Caco-2 (cell line): ENCODE measurements around the gene LYRM1. TPM values are rescaled to one million over a fixed set of nuclear protein-coding genes. Genes with fewer than 3 reads are reported as not detected.

ENCODE experiments used
- BruUV-seq: library from RNA; stranded (reverse); fragments of 400-500 nt; replicated peaks from 2 replicates; lab custom pipeline; 2021; lab: Mats Ljungman, UMichigan
- CTCF ChIA-PET: fragments of 300-600 bp; sonication (Branson Sonifier 250); formaldehyde crosslinking; loops from one replicate; lab custom pipeline; 2022; ENCODE audit warnings: antibody characterized with exemption; lab: Charles Lee
- POLR2A ChIA-PET: fragments of 300-600 bp; sonication (Branson Sonifier 250); formaldehyde crosslinking; loops from one replicate; lab custom pipeline; 2022; ENCODE audit warnings: antibody characterized with exemption; lab: Charles Lee
- DNase-seq, 2 experiments: peaks; one replicate each; pipeline versions ENCODE4 v3.0.0 to v3.0.0-alpha.2; 2020 to 2022
- H3K27me3 ChIP-seq: replicated peaks from 2 replicates; pipeline ENCODE4 v1.6.0; 2011; ENCODE audit warnings: low read length; ENCODE audit not compliant: control insufficient read depth, insufficient read depth
- H3K36me3 ChIP-seq: 2 replicates; pipeline ENCODE4 v1.5.1; 2011; ENCODE audit warnings: low read length; ENCODE audit not compliant: control insufficient read depth, insufficient read depth
- H3K4me1 ChIP-seq: fragments of 250-450 bp; sonication (Bioruptor Pico); 2 replicates; pipeline ENCODE4 v1.5.1; 2020; ENCODE audit warnings: mild to moderate bottlenecking
- H3K4me3 ChIP-seq: 2 replicates; pipeline ENCODE4 v1.5.1; 2011; ENCODE audit warnings: low read depth, mild to moderate bottlenecking, control low read depth, low read length
- H3K9me3 ChIP-seq: fragments of 250-450 bp; sonication (Bioruptor Pico); 2 replicates; pipeline ENCODE4 v1.5.1; 2020; ENCODE audit warnings: mild to moderate bottlenecking, moderate library complexity
- H3K27ac Mint-ChIP-seq: one replicate; pipeline ENCODE4 v1.8.0; 2022; ENCODE audit warnings: mixed read lengths; ENCODE audit not compliant: unreplicated experiment
- H3K27me3 Mint-ChIP-seq: one replicate; pipeline ENCODE4 v1.8.0; 2022; ENCODE audit warnings: mixed read lengths; ENCODE audit not compliant: insufficient read depth, unreplicated experiment
- H3K36me3 Mint-ChIP-seq: one replicate; pipeline ENCODE4 v1.8.0; 2022; ENCODE audit warnings: mild to moderate bottlenecking, mixed read lengths; ENCODE audit not compliant: insufficient read depth, unreplicated experiment
- H3K4me1 Mint-ChIP-seq: one replicate; pipeline ENCODE4 v1.8.0; 2022; ENCODE audit warnings: low read depth, mixed read lengths; ENCODE audit not compliant: unreplicated experiment
- H3K4me3 Mint-ChIP-seq: one replicate; pipeline ENCODE4 v1.8.0; 2022; ENCODE audit warnings: mild to moderate bottlenecking, moderate library complexity, mixed read lengths; ENCODE audit not compliant: unreplicated experiment
- H3K9me3 Mint-ChIP-seq: one replicate; pipeline ENCODE4 v1.8.0; 2022; ENCODE audit warnings: mixed read lengths; ENCODE audit not compliant: unreplicated experiment
- intact Hi-C: fragments of 100-400 bp; cut with micrococcal nuclease; formaldehyde crosslinking; loops from one replicate; pipeline ENCODE4 v1.10.0; 2022; ENCODE audit not compliant: unreplicated experiment
- total RNA-seq: library from RNA; stranded (reverse); gene quantifications from 2 replicates; pipeline ENCODE4 v1.2.3, GENCODE V29; 2022
- TF ChIP-seq, protein P1 (sequence below), 2 experiments: fragments of 200-600 bp in 1 of 2; IDR thresholded peaks; 1 replicate in 1 of 2; 2 replicates in 1 of 2; pipeline versions ENCODE4 v1.5.1 to v1.8.0; 2011 to 2022; ENCODE audit warnings: antibody characterized with exemption in 1 of 2, control low read depth in 1 of 2, inconsistent platforms in 1 of 2, low read depth in 1 of 2, low read length in 1 of 2, mild to moderate bottlenecking in 1 of 2, moderate library complexity in 1 of 2; ENCODE audit not compliant: insufficient read depth in 1 of 2, severe bottlenecking in 1 of 2, unreplicated experiment in 1 of 2

Gene LYRM1
- total RNA-seq, 1 experiment from 2014 or later = 46.1 TPM

GRCh38 chr16:20903116-20903898 is 2.7 kb downstream of the LYRM1 start:
- BruUV-seq = no TSS peak
- H3K9me3 ChIP-seq = no peaks in the 10 kb centered on the region
- peaks cover 65% of the 10 kb centered on the region for H3K4me1 ChIP-seq
- TF ChIP-seq, protein P1, sequence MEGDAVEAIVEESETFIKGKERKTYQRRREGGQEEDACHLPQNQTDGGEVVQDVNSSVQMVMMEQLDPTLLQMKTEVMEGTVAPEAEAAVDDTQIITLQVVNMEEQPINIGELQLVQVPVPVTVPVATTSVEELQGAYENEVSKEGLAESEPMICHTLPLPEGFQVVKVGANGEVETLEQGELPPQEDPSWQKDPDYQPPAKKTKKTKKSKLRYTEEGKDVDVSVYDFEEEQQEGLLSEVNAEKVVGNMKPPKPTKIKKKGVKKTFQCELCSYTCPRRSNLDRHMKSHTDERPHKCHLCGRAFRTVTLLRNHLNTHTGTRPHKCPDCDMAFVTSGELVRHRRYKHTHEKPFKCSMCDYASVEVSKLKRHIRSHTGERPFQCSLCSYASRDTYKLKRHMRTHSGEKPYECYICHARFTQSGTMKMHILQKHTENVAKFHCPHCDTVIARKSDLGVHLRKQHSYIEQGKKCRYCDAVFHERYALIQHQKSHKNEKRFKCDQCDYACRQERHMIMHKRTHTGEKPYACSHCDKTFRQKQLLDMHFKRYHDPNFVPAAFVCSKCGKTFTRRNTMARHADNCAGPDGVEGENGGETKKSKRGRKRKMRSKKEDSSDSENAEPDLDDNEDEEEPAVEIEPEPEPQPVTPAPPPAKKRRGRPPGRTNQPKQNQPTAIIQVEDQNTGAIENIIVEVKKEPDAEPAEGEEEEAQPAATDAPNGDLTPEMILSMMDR (IDR thresholded peaks at IDR 0.05; ENCODE audit: insufficient read depth in 1 of 2, low read depth in 1 of 2, low read length in 1 of 2, severe bottlenecking in 1 of 2, unreplicated experiment in 1 of 2) = no peak
- no peaks in the 10 kb centered on the region for H3K27me3 ChIP-seq
- H3K27ac Mint-ChIP-seq = peak overlapping the region; percentile 81
- H3K27me3 Mint-ChIP-seq = no peaks in the 10 kb centered on the region
- H3K9me3 Mint-ChIP-seq = no peaks in the 10 kb centered on the region
- peak overlapping the region; percentile 45 for H3K4me3 Mint-ChIP-seq
- no peak for DNase-seq
- intact Hi-C loops = loop anchor here (5.0 kb wide), 2 partner anchors 49 to 179 kb away; no protein-coding TSS in a partner anchor
- H3K36me3 Mint-ChIP-seq = peaks cover 41% of the 10 kb centered on the region
- POLR2A ChIA-PET = interaction anchor here (1.4 kb wide), 1 partner anchor 35 kb away, joined by 5 read pairs; no protein-coding TSS in a partner anchor
- CTCF ChIA-PET = interaction anchor here (0.5 kb wide), 1 partner anchor 56 kb away, joined by 3 read pairs; no protein-coding TSS in a partner anchor
- H3K36me3 ChIP-seq = no peaks in the 10 kb centered on the region
- no peak overlapping the region for H3K4me3 ChIP-seq
- H3K4me1 Mint-ChIP-seq = peaks cover 65% of the 10 kb centered on the region

GRCh38 chr16:20903899-20904506 is 3.4 kb downstream of the LYRM1 start:
- H3K4me3 Mint-ChIP-seq = peak overlapping the region; percentile 45
- DNase-seq = no peak
- peaks cover 60% of the 10 kb centered on the region for H3K4me1 ChIP-seq
- H3K36me3 Mint-ChIP-seq = peaks cover 39% of the 10 kb centered on the region
- H3K9me3 Mint-ChIP-seq = no peaks in the 10 kb centered on the region
- H3K36me3 ChIP-seq = no peaks in the 10 kb centered on the region
- H3K4me3 ChIP-seq = no peak overlapping the region
- no peaks in the 10 kb centered on the region for H3K27me3 ChIP-seq
- TF ChIP-seq, protein P1 (IDR thresholded peaks at IDR 0.05; ENCODE audit: insufficient read depth in 1 of 2, low read depth in 1 of 2, low read length in 1 of 2, severe bottlenecking in 1 of 2, unreplicated experiment in 1 of 2) = no peak
- peaks cover 60% of the 10 kb centered on the region for H3K4me1 Mint-ChIP-seq
- peak overlapping the region; percentile 81 for H3K27ac Mint-ChIP-seq
- BruUV-seq = no TSS peak
- CTCF ChIA-PET = interaction anchor here (0.5 kb wide), 1 partner anchor 57 kb away, joined by 3 read pairs; no protein-coding TSS in a partner anchor
- H3K27me3 Mint-ChIP-seq = no peaks in the 10 kb centered on the region
- no peaks in the 10 kb centered on the region for H3K9me3 ChIP-seq
- intact Hi-C loops = loop anchor here (1.0 to 5.0 kb wide), 3 partner anchors 33 to 178 kb away; no protein-coding TSS in a partner anchor
- POLR2A ChIA-PET = no interaction called here

DNA sequence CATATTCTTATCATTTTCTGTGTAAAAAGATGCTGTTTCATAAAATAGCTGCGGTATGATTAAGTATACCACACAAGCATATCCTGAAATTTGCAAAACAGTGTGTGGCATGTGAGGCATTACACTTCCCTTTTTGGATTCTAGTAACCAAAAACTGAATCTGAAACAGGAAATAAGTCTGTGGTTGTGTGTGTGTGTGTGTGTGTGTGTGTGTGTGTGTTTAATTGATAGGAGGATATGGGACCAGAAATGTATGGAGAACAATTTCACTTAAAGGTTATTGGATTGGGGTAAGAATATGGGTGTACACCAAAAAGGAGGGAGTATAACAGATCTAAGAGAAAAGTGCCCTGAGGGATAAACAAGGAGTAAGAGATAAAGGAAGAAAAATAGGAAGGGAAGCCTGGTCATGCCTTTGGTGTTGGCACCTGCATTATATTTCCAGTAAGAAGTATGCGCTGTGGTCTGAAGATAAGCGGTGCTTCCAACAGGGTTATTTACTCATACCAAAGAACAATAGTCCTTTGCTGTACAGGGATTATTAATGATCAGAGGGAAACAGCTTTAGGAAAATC is 4.0 kb downstream of the LYRM1 start:
- H3K27ac Mint-ChIP-seq = peak overlapping the region; percentile 81
- peak overlapping the region; percentile 45 for H3K4me3 Mint-ChIP-seq
- Histone ChIP-seq H3K9me3 (no peaks in the 10 kb centered on the region), H3K4me3 (no peak overlapping the region), H3K4me1 (peaks cover 60% of the 10 kb centered on the region), H3K36me3 (no peaks in the 10 kb centered on the region), H3K27me3 (no peaks in the 10 kb centered on the region)
- no peaks in the 10 kb centered on the region for H3K9me3 Mint-ChIP-seq
- no peaks in the 10 kb centered on the region for H3K27me3 Mint-ChIP-seq
- H3K4me1 Mint-ChIP-seq = peaks cover 54% of the 10 kb centered on the region
- peak; percentile 54 to 66 for DNase-seq
- ChIA-PET POLR2A (no interaction called here), CTCF (no interaction called here)
- BruUV-seq = no TSS peak
- peaks cover 35% of the 10 kb centered on the region for H3K36me3 Mint-ChIP-seq
- intact Hi-C loops = loop anchor here (1.0 to 5.0 kb wide), 3 partner anchors 33 to 178 kb away; no protein-coding TSS in a partner anchor
- TF ChIP-seq, protein P1 (IDR thresholded peaks at IDR 0.05; ENCODE audit: insufficient read depth in 1 of 2, low read depth in 1 of 2, low read length in 1 of 2, severe bottlenecking in 1 of 2, unreplicated experiment in 1 of 2) = no peak
